NCI-H774 (cell line): ENCODE results near the gene CLIC5.
"Not testable (repeated sequence)": the region's sequence is repeated elsewhere in the genome, so short reads cannot be mapped to it uniquely, and the experiment has no call there.

Source experiments
- DNase-seq: peaks from one replicate; lab custom pipeline; 2025; lab: John Stamatoyannopoulos, UW

CLIC5 gene

GRCh38 chr6:45927421-45928320 is 88.0 kb downstream of the CLIC5 start:
- DNase-seq: no peak

GRCh38 chr6:45926423-45926822 is 89.2 kb downstream of the CLIC5 start:
- DNase-seq: not testable (repeated sequence)

- DNase-seq: no peak
Measured at GRCh38 chr6:45924763-45925342, 90.8 kb downstream of the CLIC5 start.

GRCh38 chr6:45923831-45924391 is 91.7 kb downstream of the CLIC5 start:
- no peak for DNase-seq

- DNase-seq: peak; percentile 57
Measured at GRCh38 chr6:45922728-45923351, 92.8 kb downstream of the CLIC5 start.

- DNase-seq: no peak
Measured at GRCh38 chr6:45921691-45922281, 93.9 kb downstream of the CLIC5 start.

GRCh38 chr6:45920819-45921511 is 94.7 kb downstream of the CLIC5 start:
- DNase-seq: no peak

GRCh38 chr6:45917439-45917838 is 98.2 kb downstream of the CLIC5 start:
- DNase-seq: no peak

GRCh38 chr6:45916692-45917091 is 99.0 kb downstream of the CLIC5 start:
- DNase-seq: no peak

GRCh38 chr6:45915780-45916468 is 99.7 kb downstream of the CLIC5 start:
- no peak for DNase-seq

GRCh38 chr6:45911691-45912090 is 104.0 kb downstream of the CLIC5 start:
- DNase-seq: no peak

- no peak for DNase-seq
Measured at GRCh38 chr6:45903959-45904358, 111.7 kb downstream of the CLIC5 start.

- no peak for DNase-seq
Measured at GRCh38 chr6:45902984-45903383, 112.7 kb downstream of the CLIC5 start.

- no peak for DNase-seq
Measured at GRCh38 chr6:45901767-45902650, 113.7 kb downstream of the CLIC5 start.

- DNase-seq: no peak
Measured at GRCh38 chr6:45900808-45901752, 114.6 kb downstream of the CLIC5 start.

GRCh38 chr6:45899683-45899946 is 116.0 kb downstream of the CLIC5 start:
- no peak for DNase-seq

- DNase-seq: no peak
Measured at GRCh38 chr6:45898941-45899682, 116.5 kb downstream of the CLIC5 start.

- no peak for DNase-seq
Measured at GRCh38 chr6:45896783-45897441, 118.7 kb downstream of the CLIC5 start.
